Stimulated activated CD8-positive, alpha-beta memory T cell treated with anti-CD3 and anti-CD28 coated beads, Interleukin-15, amount 100 ng/mL, for 24 hours (primary cell): Measurements from ENCODE around the gene SCAF11.

Experiments used
- DNase-seq: peaks from one replicate; pipeline ENCODE4 v3.0.0-alpha.2; 2020; ENCODE audit warnings: low read depth

SCAF11 gene

GRCh38 chr12:45918818-45919217 lies 71.6 kb downstream of the SCAF11 start:
- no peak for DNase-seq

GRCh38 chr12:45915405-45915804 lies 75.0 kb downstream of the SCAF11 start:
- DNase-seq: no peak

- DNase-seq: no peak
Observed at GRCh38 chr12:45914090-45914489, 76.3 kb downstream of the SCAF11 start.

GRCh38 chr12:45913631-45914030 lies 76.7 kb downstream of the SCAF11 start:
- DNase-seq: no peak

- DNase-seq: no peak
Observed at GRCh38 chr12:45912774-45913173, 77.6 kb downstream of the SCAF11 start.

GRCh38 chr12:45909041-45909713 lies 81.2 kb downstream of the SCAF11 start:
- no peak for DNase-seq

GRCh38 chr12:45907955-45908354 lies 82.4 kb downstream of the SCAF11 start:
- no peak for DNase-seq

GRCh38 chr12:45898094-45898493 lies 92.3 kb downstream of the SCAF11 start:
- no peak for DNase-seq

- DNase-seq: no peak
Observed at GRCh38 chr12:45895961-45896360, 94.4 kb downstream of the SCAF11 start.

GRCh38 chr12:45893240-45893639 lies 97.1 kb downstream of the SCAF11 start:
- DNase-seq: no peak

- DNase-seq: no peak
Observed at GRCh38 chr12:45890276-45890675, 100.1 kb downstream of the SCAF11 start.

- DNase-seq: no peak
Observed at GRCh38 chr12:45887544-45887943, 102.8 kb downstream of the SCAF11 start.

- DNase-seq: no peak
Observed at GRCh38 chr12:45886685-45887084, 103.7 kb downstream of the SCAF11 start.

- DNase-seq: no peak
Observed at GRCh38 chr12:45883187-45883586, 107.2 kb downstream of the SCAF11 start.

- DNase-seq: no peak
Observed at GRCh38 chr12:45880533-45880932, 109.8 kb downstream of the SCAF11 start.

- DNase-seq: no peak
Observed at GRCh38 chr12:45879363-45879895, 110.9 kb downstream of the SCAF11 start.

- no peak for DNase-seq
Observed at GRCh38 chr12:45878630-45879255, 111.6 kb downstream of the SCAF11 start.

GRCh38 chr12:45877069-45877468 lies 113.3 kb downstream of the SCAF11 start:
- no peak for DNase-seq

- DNase-seq: no peak
Observed at GRCh38 chr12:45872446-45872845, 117.9 kb downstream of the SCAF11 start.
